GM20000 (cell line): ENCODE measurements around the gene SGSH.

Experiments used
- DNase-seq: peaks from one replicate; pipeline ENCODE4 v3.0.0; 2012; ENCODE audit warnings: low spot score
- CTCF ChIP-seq: IDR thresholded peaks from 2 replicates; pipeline ENCODE4 v1.5.1; 2012; ENCODE audit warnings: mild to moderate bottlenecking, control low read depth; ENCODE audit errors: extremely low read depth, missing control alignments

The SGSH gene

GRCh38 chr17:80233202-80233601 is 13.1 kb upstream of the SGSH start:
- DNase-seq = no peak
- no peak for TF ChIP-seq CTCF

GRCh38 chr17:80232438-80232837 is 12.3 kb upstream of the SGSH start:
- TF ChIP-seq CTCF = no peak

GRCh38 chr17:80229011-80229410 is 8.9 kb upstream of the SGSH start:
- no peak for TF ChIP-seq CTCF
- DNase-seq = no peak

More at GRCh38 chr17:80232438-80232837, 12.3 kb upstream of the SGSH start:
- no peak for DNase-seq

GRCh38 chr17:80228477-80228876 is 8.3 kb upstream of the SGSH start:
- no peak for DNase-seq
- no peak for TF ChIP-seq CTCF

- no peak for TF ChIP-seq CTCF
- DNase-seq = no peak
These were observed 7.5 kb upstream of the SGSH start for GRCh38 chr17:80227666-80228065.

GRCh38 chr17:80227156-80227555 is 7.0 kb upstream of the SGSH start:
- DNase-seq = no peak
- TF ChIP-seq CTCF = no peak

GRCh38 chr17:80225230-80225629 is 5.1 kb upstream of the SGSH start:
- no peak for TF ChIP-seq CTCF
- DNase-seq = no peak
